HepG2 (cell line): ENCODE measurements around the gene SIK3. TPM values are rescaled to one million over a fixed set of nuclear protein-coding genes. Genes with fewer than 3 reads are reported as not detected.
A peak's percentile ranks its signal among the peaks of the same experiment; 100 is the strongest.

ENCODE experiments used
- HNF4A ChIP-seq: sonication (generic); formaldehyde crosslinking; IDR thresholded peaks from 2 replicates; pipeline ENCODE4 v1.4.0; 2020; ENCODE audit warnings: missing genetic modification reagents
- KLF16 ChIP-seq, 2 experiments: sonication (generic) in 1 of 2; formaldehyde crosslinking in 1 of 2; IDR thresholded peaks; 2 replicates each; pipeline versions ENCODE4 v1.6.1 to v1.8.0; 2016 to 2023; ENCODE audit warnings: missing genetic modification reagents in 2 of 2, missing compliant biosample characterization in 1 of 2
- MYC ChIP-seq: sonication (generic); formaldehyde crosslinking; IDR thresholded peaks from 2 replicates; pipeline ENCODE4 v1.9.0; 2021; ENCODE audit warnings: missing genetic modification reagents, borderline replicate concordance
- NFE2L2 ChIP-seq: fragments of 150-350 bp; IDR thresholded peaks from 2 replicates; pipeline ENCODE4 v1.6.1; 2014; ENCODE audit warnings: low read length
- PRDM10 ChIP-seq: sonication (generic); formaldehyde crosslinking; IDR thresholded peaks from 2 replicates; pipeline ENCODE4 v1.4.0; 2020; ENCODE audit warnings: low read depth, missing genetic modification reagents
- RARG ChIP-seq: sonication (generic); formaldehyde crosslinking; IDR thresholded peaks from 2 replicates; pipeline ENCODE4 v1.4.0; 2020; ENCODE audit warnings: low read depth, mild to moderate bottlenecking, missing genetic modification reagents
- SP4 ChIP-seq: sonication (generic); formaldehyde crosslinking; IDR thresholded peaks from 2 replicates; pipeline ENCODE4 v1.8.1; 2023; ENCODE audit warnings: mild to moderate bottlenecking, missing genetic modification reagents
- SRSF4 ChIP-seq: fragments of 200-400 bp; formaldehyde crosslinking; IDR thresholded peaks from one replicate; pipeline ENCODE4 v1.6.1; 2018; ENCODE audit warnings: mild to moderate bottlenecking, low read depth, low read length, moderate library complexity; ENCODE audit not compliant: poor library complexity, severe bottlenecking
- TFE3 ChIP-seq: IDR thresholded peaks from 2 replicates; pipeline ENCODE4 v1.6.1; 2016
- ZNF136 ChIP-seq: sonication (generic); formaldehyde crosslinking; IDR thresholded peaks from 2 replicates; pipeline ENCODE4 v1.8.1; 2022; ENCODE audit warnings: low read depth, mild to moderate bottlenecking, moderate library complexity, missing genetic modification reagents
- ZNF292 ChIP-seq: sonication (generic); formaldehyde crosslinking; IDR thresholded peaks from 2 replicates; pipeline ENCODE4 v1.8.1; 2022; ENCODE audit warnings: mild to moderate bottlenecking, low read depth, missing genetic modification reagents, borderline replicate concordance
- ZNF768 ChIP-seq: sonication (generic); formaldehyde crosslinking; IDR thresholded peaks from 2 replicates; pipeline ENCODE4 v1.4.0; 2020; ENCODE audit warnings: missing genetic modification reagents
- ZNF784 ChIP-seq: sonication (generic); formaldehyde crosslinking; IDR thresholded peaks from 2 replicates; pipeline ENCODE4 v1.5.1; 2020; ENCODE audit warnings: missing genetic modification reagents, mild to moderate bottlenecking, borderline replicate concordance
- polyA plus RNA-seq, 8 experiments: library from polyadenylated mRNA; depleted of rRNA in 3 of 8; stranded (reverse) in 7 of 8; unstranded in 1 of 8; fragments of >200 nt; fragmentation: Illumina TruSeq in 4 of 8; extraction: Trizol in 4 of 8; gene quantifications; 2 replicates each; pipeline versions ENCODE4 v1.2.1 to v1.2.3, GENCODE V29; 2011 to 2016; ENCODE audit warnings: low read depth in 4 of 8, missing spikeins in 1 of 8, mixed read lengths in 1 of 8; ENCODE audit not compliant: insufficient read depth in 1 of 8
- total RNA-seq, 5 experiments: library from RNA; depleted of rRNA; stranded (reverse); fragments of >200 nt; fragmentation: Illumina TruSeq; extraction: Trizol; gene quantifications; 2 replicates each; pipeline ENCODE4 v1.2.3, GENCODE V29; 2016; ENCODE audit warnings: low read depth in 1 of 5
- TF ChIP-seq, protein P1 (sequence below): IDR thresholded peaks from 2 replicates; pipeline ENCODE4 v1.6.1; 2016; ENCODE audit warnings: low read depth, missing genetic modification reagents, missing compliant biosample characterization
- TF ChIP-seq, protein P2 (sequence below): sonication (generic); formaldehyde crosslinking; IDR thresholded peaks from 2 replicates; pipeline ENCODE4 v1.5.1; 2020; ENCODE audit warnings: missing genetic modification reagents, mild to moderate bottlenecking, borderline replicate concordance

The SIK3 gene
- total and polyA plus RNA-seq, 2 of the 13 experiments (the other 11 are each of a cell fraction or from before 2014, with no cell fraction given) = 5.7 to 9.8 TPM

GRCh38 chr11:116829525-116830183 is 268.6 kb downstream of the SIK3 start, which contains the start of gene APOC3 (continued):
- 0 out of 2 replicates have a peak, but pooled peaks have one; percentile 15 for TF ChIP-seq TFE3 (CRISPR knock-in tag)
- TF ChIP-seq SRSF4 = no peak
- peak; percentile 70; the same call in 1 of the 2 replicates for TF ChIP-seq MYC (CRISPR knock-in tag)
- TF ChIP-seq NFE2L2 = no peak
- peak; percentile 73; the same call in 1 of the 2 replicates for TF ChIP-seq ZNF292 (CRISPR knock-in tag)
- peak in 1 of 2 experiments; percentile 72; a peak in 1 of 4 replicates for TF ChIP-seq KLF16 (CRISPR knock-in tag; IDR thresholded peaks at IDR 0.05)
- TF ChIP-seq, protein P1, sequence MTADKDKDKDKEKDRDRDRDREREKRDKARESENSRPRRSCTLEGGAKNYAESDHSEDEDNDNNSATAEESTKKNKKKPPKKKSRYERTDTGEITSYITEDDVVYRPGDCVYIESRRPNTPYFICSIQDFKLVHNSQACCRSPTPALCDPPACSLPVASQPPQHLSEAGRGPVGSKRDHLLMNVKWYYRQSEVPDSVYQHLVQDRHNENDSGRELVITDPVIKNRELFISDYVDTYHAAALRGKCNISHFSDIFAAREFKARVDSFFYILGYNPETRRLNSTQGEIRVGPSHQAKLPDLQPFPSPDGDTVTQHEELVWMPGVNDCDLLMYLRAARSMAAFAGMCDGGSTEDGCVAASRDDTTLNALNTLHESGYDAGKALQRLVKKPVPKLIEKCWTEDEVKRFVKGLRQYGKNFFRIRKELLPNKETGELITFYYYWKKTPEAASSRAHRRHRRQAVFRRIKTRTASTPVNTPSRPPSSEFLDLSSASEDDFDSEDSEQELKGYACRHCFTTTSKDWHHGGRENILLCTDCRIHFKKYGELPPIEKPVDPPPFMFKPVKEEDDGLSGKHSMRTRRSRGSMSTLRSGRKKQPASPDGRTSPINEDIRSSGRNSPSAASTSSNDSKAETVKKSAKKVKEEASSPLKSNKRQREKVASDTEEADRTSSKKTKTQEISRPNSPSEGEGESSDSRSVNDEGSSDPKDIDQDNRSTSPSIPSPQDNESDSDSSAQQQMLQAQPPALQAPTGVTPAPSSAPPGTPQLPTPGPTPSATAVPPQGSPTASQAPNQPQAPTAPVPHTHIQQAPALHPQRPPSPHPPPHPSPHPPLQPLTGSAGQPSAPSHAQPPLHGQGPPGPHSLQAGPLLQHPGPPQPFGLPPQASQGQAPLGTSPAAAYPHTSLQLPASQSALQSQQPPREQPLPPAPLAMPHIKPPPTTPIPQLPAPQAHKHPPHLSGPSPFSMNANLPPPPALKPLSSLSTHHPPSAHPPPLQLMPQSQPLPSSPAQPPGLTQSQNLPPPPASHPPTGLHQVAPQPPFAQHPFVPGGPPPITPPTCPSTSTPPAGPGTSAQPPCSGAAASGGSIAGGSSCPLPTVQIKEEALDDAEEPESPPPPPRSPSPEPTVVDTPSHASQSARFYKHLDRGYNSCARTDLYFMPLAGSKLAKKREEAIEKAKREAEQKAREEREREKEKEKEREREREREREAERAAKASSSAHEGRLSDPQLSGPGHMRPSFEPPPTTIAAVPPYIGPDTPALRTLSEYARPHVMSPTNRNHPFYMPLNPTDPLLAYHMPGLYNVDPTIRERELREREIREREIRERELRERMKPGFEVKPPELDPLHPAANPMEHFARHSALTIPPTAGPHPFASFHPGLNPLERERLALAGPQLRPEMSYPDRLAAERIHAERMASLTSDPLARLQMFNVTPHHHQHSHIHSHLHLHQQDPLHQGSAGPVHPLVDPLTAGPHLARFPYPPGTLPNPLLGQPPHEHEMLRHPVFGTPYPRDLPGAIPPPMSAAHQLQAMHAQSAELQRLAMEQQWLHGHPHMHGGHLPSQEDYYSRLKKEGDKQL (CRISPR knock-in tag) = peak; percentile 61; the same call in 1 of the 2 replicates
- TF ChIP-seq PRDM10 (CRISPR knock-in tag) = no peak
- TF ChIP-seq ZNF136 (CRISPR knock-in tag) = no peak
- TF ChIP-seq, protein P2, sequence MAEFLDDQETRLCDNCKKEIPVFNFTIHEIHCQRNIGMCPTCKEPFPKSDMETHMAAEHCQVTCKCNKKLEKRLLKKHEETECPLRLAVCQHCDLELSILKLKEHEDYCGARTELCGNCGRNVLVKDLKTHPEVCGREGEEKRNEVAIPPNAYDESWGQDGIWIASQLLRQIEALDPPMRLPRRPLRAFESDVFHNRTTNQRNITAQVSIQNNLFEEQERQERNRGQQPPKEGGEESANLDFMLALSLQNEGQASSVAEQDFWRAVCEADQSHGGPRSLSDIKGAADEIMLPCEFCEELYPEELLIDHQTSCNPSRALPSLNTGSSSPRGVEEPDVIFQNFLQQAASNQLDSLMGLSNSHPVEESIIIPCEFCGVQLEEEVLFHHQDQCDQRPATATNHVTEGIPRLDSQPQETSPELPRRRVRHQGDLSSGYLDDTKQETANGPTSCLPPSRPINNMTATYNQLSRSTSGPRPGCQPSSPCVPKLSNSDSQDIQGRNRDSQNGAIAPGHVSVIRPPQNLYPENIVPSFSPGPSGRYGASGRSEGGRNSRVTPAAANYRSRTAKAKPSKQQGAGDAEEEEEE (CRISPR knock-in tag) = no peak
- no peak for TF ChIP-seq RARG (CRISPR knock-in tag)
- peak; percentile 97 for TF ChIP-seq HNF4A (CRISPR knock-in tag)
- TF ChIP-seq SP4 (CRISPR knock-in tag) = peak; percentile 69
- no peak for TF ChIP-seq ZNF768 (CRISPR knock-in tag)
- TF ChIP-seq ZNF784 (CRISPR knock-in tag) = no peak
